HepG2 (cell line): ENCODE data around the gene STOML1. TPM values are rescaled to one million over a fixed set of nuclear protein-coding genes. Genes with fewer than 3 reads are reported as not detected.
A peak's percentile ranks its signal among the peaks of the same experiment; 100 is the strongest.

ENCODE experiments used
- BRCA1 ChIP-seq: sonication (generic); formaldehyde crosslinking; IDR thresholded peaks from 2 replicates; pipeline ENCODE4 v1.4.0; 2020; ENCODE audit warnings: missing genetic modification reagents
- EHMT2 ChIP-seq: fragments of 200-600 bp; sonication (generic); IDR thresholded peaks from 2 replicates; pipeline ENCODE4 v1.7.0; 2017; ENCODE audit warnings: antibody characterized with exemption, low read depth, low read length, borderline replicate concordance
- ELF4 ChIP-seq: sonication (generic); formaldehyde crosslinking; IDR thresholded peaks from 2 replicates; pipeline ENCODE4 v1.5.0; 2020; ENCODE audit warnings: missing genetic modification reagents, mild to moderate bottlenecking, moderate library complexity, borderline replicate concordance
- MNT ChIP-seq: fragments of 450-650 bp; IDR thresholded peaks from 2 replicates; pipeline ENCODE4 v1.6.1; 2016
- RFXANK ChIP-seq: IDR thresholded peaks from 2 replicates; pipeline ENCODE4 v1.6.1; 2016
- TEAD3 ChIP-seq: optimal IDR thresholded peaks from 2 replicates; pipeline ENCODE3; 2016; ENCODE audit warnings: borderline replicate concordance
- THAP11 ChIP-seq: IDR thresholded peaks from 2 replicates; pipeline ENCODE4 v1.6.1; 2016; ENCODE audit warnings: missing biosample characterization, missing genetic modification reagents
- XRCC5 ChIP-seq: fragments of 200-400 bp; formaldehyde crosslinking; optimal IDR thresholded peaks from 2 replicates; pipeline ENCODE3; 2017; ENCODE audit warnings: mild to moderate bottlenecking, low read length
- ZEB1 ChIP-seq: IDR thresholded peaks from 2 replicates; pipeline ENCODE4 v1.6.1; 2012; ENCODE audit warnings: mild to moderate bottlenecking, low read depth, inconsistent platforms; ENCODE audit not compliant: insufficient replicate concordance
- ZFAT ChIP-seq: sonication (generic); formaldehyde crosslinking; conservative IDR thresholded peaks from 2 replicates; pipeline ENCODE4 v1.8.1; 2023; ENCODE audit warnings: missing genetic modification reagents, inconsistent platforms
- ZFP62 ChIP-seq: sonication (generic); formaldehyde crosslinking; IDR thresholded peaks from 2 replicates; pipeline ENCODE4 v1.4.0; 2020; ENCODE audit warnings: missing genetic modification reagents
- ZFP90 ChIP-seq: sonication (generic); formaldehyde crosslinking; IDR thresholded peaks from 2 replicates; pipeline ENCODE4 v1.8.0; 2022; ENCODE audit warnings: missing genetic modification reagents, mild to moderate bottlenecking, inconsistent platforms, borderline replicate concordance
- ZNF136 ChIP-seq: sonication (generic); formaldehyde crosslinking; IDR thresholded peaks from 2 replicates; pipeline ENCODE4 v1.8.1; 2022; ENCODE audit warnings: low read depth, mild to moderate bottlenecking, moderate library complexity, missing genetic modification reagents
- ZNF253 ChIP-seq: sonication (generic); formaldehyde crosslinking; IDR thresholded peaks from 2 replicates; pipeline ENCODE4 v1.8.0; 2022; ENCODE audit warnings: mild to moderate bottlenecking, missing genetic modification reagents, borderline replicate concordance
- ZNF749 ChIP-seq: sonication (generic); formaldehyde crosslinking; IDR thresholded peaks from 2 replicates; pipeline ENCODE4 v1.8.0; 2022; ENCODE audit warnings: mild to moderate bottlenecking, missing genetic modification reagents, moderate library complexity, borderline replicate concordance
- polyA plus RNA-seq, 8 experiments: library from polyadenylated mRNA; depleted of rRNA in 3 of 8; stranded (reverse) in 7 of 8; unstranded in 1 of 8; fragments of >200 nt; fragmentation: Illumina TruSeq in 4 of 8; extraction: Trizol in 4 of 8; gene quantifications; 2 replicates each; pipeline versions ENCODE4 v1.2.1 to v1.2.3, GENCODE V29; 2011 to 2016; ENCODE audit warnings: low read depth in 4 of 8, missing spikeins in 1 of 8, mixed read lengths in 1 of 8; ENCODE audit not compliant: insufficient read depth in 1 of 8
- total RNA-seq, 5 experiments: library from RNA; depleted of rRNA; stranded (reverse); fragments of >200 nt; fragmentation: Illumina TruSeq; extraction: Trizol; gene quantifications; 2 replicates each; pipeline ENCODE4 v1.2.3, GENCODE V29; 2016; ENCODE audit warnings: low read depth in 1 of 5
- TF ChIP-seq, protein P1 (sequence below): sonication (generic); formaldehyde crosslinking; IDR thresholded peaks from 2 replicates; pipeline ENCODE4 v1.5.0; 2020; ENCODE audit warnings: mild to moderate bottlenecking, missing genetic modification reagents
- TF ChIP-seq, protein P2 (sequence below): sonication (generic); formaldehyde crosslinking; IDR thresholded peaks from 2 replicates; pipeline ENCODE4 v1.5.0; 2020; ENCODE audit warnings: mild to moderate bottlenecking, missing genetic modification reagents, borderline replicate concordance
- TF ChIP-seq, protein P3 (sequence below): sonication (generic); formaldehyde crosslinking; IDR thresholded peaks from 2 replicates; pipeline ENCODE4 v1.8.1; 2023; ENCODE audit warnings: mild to moderate bottlenecking, inconsistent platforms, moderate library complexity, missing genetic modification reagents, borderline replicate concordance
- TF ChIP-seq, protein P4 (sequence below): sonication (generic); formaldehyde crosslinking; IDR thresholded peaks from 2 replicates; pipeline ENCODE4 v1.8.0; 2022; ENCODE audit warnings: missing genetic modification reagents, mild to moderate bottlenecking, moderate library complexity, borderline replicate concordance

STOML1 gene
- total and polyA plus RNA-seq, 2 of the 13 experiments (the other 11 are each of a cell fraction or from before 2014, with no cell fraction given) = 3.5 to 3.7 TPM

DNA sequence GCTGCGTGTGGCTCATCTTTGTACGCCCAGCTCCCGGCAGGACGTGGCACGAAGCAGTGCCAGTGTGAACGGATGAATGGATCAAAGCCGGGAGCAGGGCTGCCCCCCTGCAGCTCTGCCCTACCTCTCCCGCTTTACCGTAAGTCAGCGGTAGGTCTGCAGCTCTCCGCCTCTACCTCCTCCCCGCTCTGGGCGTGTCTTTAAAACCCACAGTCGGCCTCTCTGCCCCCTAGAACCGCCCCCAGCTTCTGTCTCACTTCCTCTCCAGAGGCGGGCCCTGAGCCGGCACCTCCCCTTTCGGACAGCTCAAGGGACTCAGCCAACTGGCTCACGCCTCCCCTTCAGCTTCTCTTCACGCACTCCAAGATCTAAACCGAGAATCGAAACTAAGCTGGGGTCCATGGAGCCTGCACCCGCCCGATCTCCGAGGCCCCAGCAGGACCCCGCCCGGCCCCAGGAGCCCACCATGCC is 2.4 kb upstream of the STOML1 start, which contains the start of gene PML (continued):
- TF ChIP-seq MNT (no peak), ZNF253 (CRISPR knock-in tag) (no peak), ZFP62 (CRISPR knock-in tag) (no peak), EHMT2 (no peak), ELF4 (CRISPR knock-in tag) (no peak), ZFAT (CRISPR knock-in tag) (no peak), ZNF136 (CRISPR knock-in tag) (no peak), ZFP90 (CRISPR knock-in tag) (peak; percentile 7; the same call in 1 of the 2 replicates), XRCC5 (peak; percentile 86), TEAD3 (CRISPR knock-in tag) (no peak), BRCA1 (no peak), ZEB1 (no peak), RFXANK (CRISPR knock-in tag) (no peak), ZNF749 (CRISPR knock-in tag) (no peak), THAP11 (CRISPR knock-in tag) (peak; percentile 65; the same call in 1 of the 2 replicates)
- TF ChIP-seq, protein P1, sequence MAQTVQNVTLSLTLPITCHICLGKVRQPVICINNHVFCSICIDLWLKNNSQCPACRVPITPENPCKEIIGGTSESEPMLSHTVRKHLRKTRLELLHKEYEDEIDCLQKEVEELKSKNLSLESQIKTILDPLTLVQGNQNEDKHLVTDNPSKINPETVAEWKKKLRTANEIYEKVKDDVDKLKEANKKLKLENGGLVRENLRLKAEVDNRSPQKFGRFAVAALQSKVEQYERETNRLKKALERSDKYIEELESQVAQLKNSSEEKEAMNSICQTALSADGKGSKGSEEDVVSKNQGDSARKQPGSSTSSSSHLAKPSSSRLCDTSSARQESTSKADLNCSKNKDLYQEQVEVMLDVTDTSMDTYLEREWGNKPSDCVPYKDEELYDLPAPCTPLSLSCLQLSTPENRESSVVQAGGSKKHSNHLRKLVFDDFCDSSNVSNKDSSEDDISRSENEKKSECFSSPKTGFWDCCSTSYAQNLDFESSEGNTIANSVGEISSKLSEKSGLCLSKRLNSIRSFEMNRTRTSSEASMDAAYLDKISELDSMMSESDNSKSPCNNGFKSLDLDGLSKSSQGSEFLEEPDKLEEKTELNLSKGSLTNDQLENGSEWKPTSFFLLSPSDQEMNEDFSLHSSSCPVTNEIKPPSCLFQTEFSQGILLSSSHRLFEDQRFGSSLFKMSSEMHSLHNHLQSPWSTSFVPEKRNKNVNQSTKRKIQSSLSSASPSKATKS (CRISPR knock-in tag) = no peak
- TF ChIP-seq, protein P2, sequence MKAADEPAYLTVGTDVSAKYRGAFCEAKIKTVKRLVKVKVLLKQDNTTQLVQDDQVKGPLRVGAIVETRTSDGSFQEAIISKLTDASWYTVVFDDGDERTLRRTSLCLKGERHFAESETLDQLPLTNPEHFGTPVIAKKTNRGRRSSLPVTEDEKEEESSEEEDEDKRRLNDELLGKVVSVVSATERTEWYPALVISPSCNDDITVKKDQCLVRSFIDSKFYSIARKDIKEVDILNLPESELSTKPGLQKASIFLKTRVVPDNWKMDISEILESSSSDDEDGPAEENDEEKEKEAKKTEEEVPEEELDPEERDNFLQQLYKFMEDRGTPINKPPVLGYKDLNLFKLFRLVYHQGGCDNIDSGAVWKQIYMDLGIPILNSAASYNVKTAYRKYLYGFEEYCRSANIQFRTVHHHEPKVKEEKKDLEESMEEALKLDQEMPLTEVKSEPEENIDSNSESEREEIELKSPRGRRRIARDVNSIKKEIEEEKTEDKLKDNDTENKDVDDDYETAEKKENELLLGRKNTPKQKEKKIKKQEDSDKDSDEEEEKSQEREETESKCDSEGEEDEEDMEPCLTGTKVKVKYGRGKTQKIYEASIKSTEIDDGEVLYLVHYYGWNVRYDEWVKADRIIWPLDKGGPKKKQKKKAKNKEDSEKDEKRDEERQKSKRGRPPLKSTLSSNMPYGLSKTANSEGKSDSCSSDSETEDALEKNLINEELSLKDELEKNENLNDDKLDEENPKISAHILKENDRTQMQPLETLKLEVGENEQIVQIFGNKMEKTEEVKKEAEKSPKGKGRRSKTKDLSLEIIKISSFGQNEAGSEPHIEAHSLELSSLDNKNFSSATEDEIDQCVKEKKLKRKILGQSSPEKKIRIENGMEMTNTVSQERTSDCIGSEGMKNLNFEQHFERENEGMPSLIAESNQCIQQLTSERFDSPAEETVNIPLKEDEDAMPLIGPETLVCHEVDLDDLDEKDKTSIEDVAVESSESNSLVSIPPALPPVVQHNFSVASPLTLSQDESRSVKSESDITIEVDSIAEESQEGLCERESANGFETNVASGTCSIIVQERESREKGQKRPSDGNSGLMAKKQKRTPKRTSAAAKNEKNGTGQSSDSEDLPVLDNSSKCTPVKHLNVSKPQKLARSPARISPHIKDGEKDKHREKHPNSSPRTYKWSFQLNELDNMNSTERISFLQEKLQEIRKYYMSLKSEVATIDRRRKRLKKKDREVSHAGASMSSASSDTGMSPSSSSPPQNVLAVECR (CRISPR knock-in tag) = peak; percentile 73
- TF ChIP-seq, protein P3, sequence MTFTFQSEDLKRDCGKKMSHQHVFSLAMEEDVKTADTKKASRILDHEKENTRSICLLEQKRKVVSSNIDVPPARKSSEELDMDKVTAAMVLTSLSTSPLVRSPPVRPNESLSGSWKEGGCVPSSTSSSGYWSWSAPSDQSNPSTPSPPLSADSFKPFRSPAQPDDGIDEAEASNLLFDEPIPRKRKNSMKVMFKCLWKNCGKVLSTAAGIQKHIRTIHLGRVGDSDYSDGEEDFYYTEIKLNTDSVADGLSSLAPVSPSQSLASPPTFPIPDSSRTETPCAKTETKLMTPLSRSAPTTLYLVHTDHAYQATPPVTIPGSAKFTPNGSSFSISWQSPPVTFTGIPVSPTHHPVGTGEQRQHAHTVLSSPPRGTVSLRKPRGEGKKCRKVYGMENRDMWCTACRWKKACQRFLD (CRISPR knock-in tag) = no peak
- TF ChIP-seq, protein P4, sequence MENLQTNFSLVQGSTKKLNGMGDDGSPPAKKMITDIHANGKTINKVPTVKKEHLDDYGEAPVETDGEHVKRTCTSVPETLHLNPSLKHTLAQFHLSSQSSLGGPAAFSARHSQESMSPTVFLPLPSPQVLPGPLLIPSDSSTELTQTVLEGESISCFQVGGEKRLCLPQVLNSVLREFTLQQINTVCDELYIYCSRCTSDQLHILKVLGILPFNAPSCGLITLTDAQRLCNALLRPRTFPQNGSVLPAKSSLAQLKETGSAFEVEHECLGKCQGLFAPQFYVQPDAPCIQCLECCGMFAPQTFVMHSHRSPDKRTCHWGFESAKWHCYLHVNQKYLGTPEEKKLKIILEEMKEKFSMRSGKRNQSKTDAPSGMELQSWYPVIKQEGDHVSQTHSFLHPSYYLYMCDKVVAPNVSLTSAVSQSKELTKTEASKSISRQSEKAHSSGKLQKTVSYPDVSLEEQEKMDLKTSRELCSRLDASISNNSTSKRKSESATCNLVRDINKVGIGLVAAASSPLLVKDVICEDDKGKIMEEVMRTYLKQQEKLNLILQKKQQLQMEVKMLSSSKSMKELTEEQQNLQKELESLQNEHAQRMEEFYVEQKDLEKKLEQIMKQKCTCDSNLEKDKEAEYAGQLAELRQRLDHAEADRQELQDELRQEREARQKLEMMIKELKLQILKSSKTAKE (CRISPR knock-in tag) = no peak
